Parathyroid adenoma (tissue), 2 donors: ENCODE measurements around the gene GABRA4.

ENCODE experiments used
- H2AFZ ChIP-seq: fragments of 300-600 bp; sonication (generic); one replicate; pipeline ENCODE4 v1.7.0; 2017; ENCODE audit warnings: antibody characterized with exemption, mild to moderate bottlenecking
- H3K27ac ChIP-seq: fragments of 300-600 bp; sonication (generic); one replicate; pipeline ENCODE4 v1.7.0; 2017
- H3K27me3 ChIP-seq: fragments of 300-600 bp; sonication (generic); one replicate; pipeline ENCODE4 v1.7.0; 2017; ENCODE audit warnings: low read length; ENCODE audit not compliant: control insufficient read depth, insufficient read depth
- H3K36me3 ChIP-seq: fragments of 300-600 bp; sonication (generic); one replicate; pipeline ENCODE4 v1.7.0; 2017; ENCODE audit warnings: low read length; ENCODE audit not compliant: control insufficient read depth, insufficient read depth
- H3K4me1 ChIP-seq: fragments of 300-600 bp; sonication (generic); one replicate; pipeline ENCODE4 v1.7.0; 2017; ENCODE audit warnings: control low read depth
- H3K4me2 ChIP-seq: fragments of 300-600 bp; sonication (generic); one replicate; pipeline ENCODE4 v1.7.0; 2017; ENCODE audit warnings: low read length
- H3K4me3 ChIP-seq: fragments of 300-600 bp; sonication (generic); one replicate; pipeline ENCODE4 v1.7.0; 2017; ENCODE audit warnings: low read depth, low read length
- H3K79me2 ChIP-seq: fragments of 300-600 bp; sonication (generic); one replicate; pipeline ENCODE4 v1.7.0; 2017; ENCODE audit warnings: control low read depth
- H3K9ac ChIP-seq: fragments of 300-600 bp; sonication (generic); one replicate; pipeline ENCODE4 v1.7.0; 2017; ENCODE audit warnings: mild to moderate bottlenecking
- H3K9me3 ChIP-seq: fragments of 300-600 bp; sonication (generic); one replicate; pipeline ENCODE4 v1.7.0; 2017; ENCODE audit warnings: low read length; ENCODE audit not compliant: control insufficient read depth
- CTCF ChIP-seq: fragments of 300-600 bp; sonication (generic); IDR thresholded peaks from one replicate; pipeline ENCODE4 v1.7.0; 2017; ENCODE audit warnings: antibody characterized with exemption, mild to moderate bottlenecking
- donor health status: primary hyperparathyroidism.

GABRA4 gene

GRCh38 chr4:46986922-46987638 lies 6.3 kb downstream of the GABRA4 start:
- no peak overlapping the region for H3K9ac ChIP-seq
- no peak overlapping the region for H3K4me2 ChIP-seq
- no peaks in the 10 kb centered on the region for H3K9me3 ChIP-seq
- H3K27ac ChIP-seq: no peak overlapping the region
- TF ChIP-seq CTCF: no peak
- H3K4me3 ChIP-seq: no peak overlapping the region
- no peaks in the 10 kb centered on the region for H3K27me3 ChIP-seq
- no peaks in the 10 kb centered on the region for H3K36me3 ChIP-seq
- H2AFZ ChIP-seq: no peak overlapping the region
- H3K4me1 ChIP-seq: no peaks in the 10 kb centered on the region
- no peaks in the 10 kb centered on the region for H3K79me2 ChIP-seq

GRCh38 chr4:46984781-46985180 lies 8.6 kb downstream of the GABRA4 start:
- H3K4me2 ChIP-seq: no peak overlapping the region
- H3K27ac ChIP-seq: no peak overlapping the region
- no peaks in the 10 kb centered on the region for H3K4me1 ChIP-seq
- H3K79me2 ChIP-seq: no peaks in the 10 kb centered on the region
- H3K9me3 ChIP-seq: no peaks in the 10 kb centered on the region
- H3K4me3 ChIP-seq: no peak overlapping the region
- no peak for TF ChIP-seq CTCF
- no peak overlapping the region for H3K9ac ChIP-seq
- no peaks in the 10 kb centered on the region for H3K36me3 ChIP-seq
- no peaks in the 10 kb centered on the region for H3K27me3 ChIP-seq
- H2AFZ ChIP-seq: no peak overlapping the region

GRCh38 chr4:46980851-46981250 lies 12.5 kb downstream of the GABRA4 start:
- Histone ChIP-seq H2AFZ (no peak overlapping the region), H3K4me1 (no peaks in the 10 kb centered on the region), H3K9ac (no peak overlapping the region), H3K79me2 (no peaks in the 10 kb centered on the region), H3K9me3 (no peaks in the 10 kb centered on the region), H3K4me2 (no peak overlapping the region), H3K36me3 (no peaks in the 10 kb centered on the region), H3K27ac (no peak overlapping the region), H3K27me3 (no peaks in the 10 kb centered on the region), H3K4me3 (no peak overlapping the region)
- no peak for TF ChIP-seq CTCF

GRCh38 chr4:46979726-46980125 lies 13.7 kb downstream of the GABRA4 start:
- H3K9ac ChIP-seq: no peak overlapping the region
- no peaks in the 10 kb centered on the region for H3K36me3 ChIP-seq
- no peak overlapping the region for H3K27ac ChIP-seq
- no peak for TF ChIP-seq CTCF
- H3K9me3 ChIP-seq: no peaks in the 10 kb centered on the region
- H3K27me3 ChIP-seq: no peaks in the 10 kb centered on the region
- H3K79me2 ChIP-seq: no peaks in the 10 kb centered on the region
- no peak overlapping the region for H2AFZ ChIP-seq
- no peak overlapping the region for H3K4me3 ChIP-seq
- H3K4me2 ChIP-seq: no peak overlapping the region
- no peaks in the 10 kb centered on the region for H3K4me1 ChIP-seq

GRCh38 chr4:46979283-46979682 lies 14.1 kb downstream of the GABRA4 start:
- Histone ChIP-seq H3K4me3 (no peak overlapping the region), H2AFZ (no peak overlapping the region), H3K79me2 (no peaks in the 10 kb centered on the region), H3K4me1 (no peaks in the 10 kb centered on the region), H3K27me3 (no peaks in the 10 kb centered on the region), H3K36me3 (no peaks in the 10 kb centered on the region), H3K4me2 (no peak overlapping the region), H3K27ac (no peak overlapping the region), H3K9ac (no peak overlapping the region), H3K9me3 (no peaks in the 10 kb centered on the region)
- no peak for TF ChIP-seq CTCF
